ENCODE data around the gene PTPRO.
A peak's percentile ranks its signal among the peaks of the same experiment; 100 is the strongest.

DNA sequence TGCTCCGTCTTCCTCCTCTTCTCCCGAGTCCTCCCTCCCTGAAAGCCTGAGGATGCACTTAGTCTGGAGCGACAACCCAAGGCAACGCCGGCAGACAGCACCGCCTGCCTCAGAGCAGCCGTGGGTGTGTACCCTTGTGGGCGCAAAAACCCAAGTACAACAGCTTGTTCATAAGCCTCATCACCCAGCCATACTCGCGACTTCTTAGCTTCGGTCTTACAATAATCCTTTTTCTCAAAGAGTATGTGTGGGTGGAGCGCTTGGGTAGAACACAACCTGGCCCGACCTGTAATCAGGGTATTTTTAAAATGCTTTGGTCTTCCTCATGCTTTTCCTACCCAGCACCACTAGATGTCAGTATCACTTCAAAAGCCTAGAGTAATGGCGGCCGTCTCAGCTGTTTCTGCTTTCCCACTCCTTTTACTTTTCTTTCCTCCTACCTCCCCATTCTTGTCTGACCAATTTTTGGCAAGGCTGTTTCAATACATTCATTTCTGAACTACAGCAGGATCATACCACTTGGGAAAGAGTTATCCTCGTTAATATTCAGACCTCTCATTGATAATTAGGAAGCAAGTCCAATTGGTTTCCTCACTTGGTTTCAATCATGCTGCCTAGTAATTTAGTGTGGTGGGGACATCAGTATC lies 268.0 kb downstream of the PTPRO start:
- TF ChIP-seq, protein P1, sequence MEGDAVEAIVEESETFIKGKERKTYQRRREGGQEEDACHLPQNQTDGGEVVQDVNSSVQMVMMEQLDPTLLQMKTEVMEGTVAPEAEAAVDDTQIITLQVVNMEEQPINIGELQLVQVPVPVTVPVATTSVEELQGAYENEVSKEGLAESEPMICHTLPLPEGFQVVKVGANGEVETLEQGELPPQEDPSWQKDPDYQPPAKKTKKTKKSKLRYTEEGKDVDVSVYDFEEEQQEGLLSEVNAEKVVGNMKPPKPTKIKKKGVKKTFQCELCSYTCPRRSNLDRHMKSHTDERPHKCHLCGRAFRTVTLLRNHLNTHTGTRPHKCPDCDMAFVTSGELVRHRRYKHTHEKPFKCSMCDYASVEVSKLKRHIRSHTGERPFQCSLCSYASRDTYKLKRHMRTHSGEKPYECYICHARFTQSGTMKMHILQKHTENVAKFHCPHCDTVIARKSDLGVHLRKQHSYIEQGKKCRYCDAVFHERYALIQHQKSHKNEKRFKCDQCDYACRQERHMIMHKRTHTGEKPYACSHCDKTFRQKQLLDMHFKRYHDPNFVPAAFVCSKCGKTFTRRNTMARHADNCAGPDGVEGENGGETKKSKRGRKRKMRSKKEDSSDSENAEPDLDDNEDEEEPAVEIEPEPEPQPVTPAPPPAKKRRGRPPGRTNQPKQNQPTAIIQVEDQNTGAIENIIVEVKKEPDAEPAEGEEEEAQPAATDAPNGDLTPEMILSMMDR (IDR thresholded peaks at IDR 0.05) = peak; percentile 91 to 93 (median 91)
- no peak for TF ChIP-seq EP300 (IDR thresholded peaks at IDR 0.05)
- TF ChIP-seq POLR2A (IDR thresholded peaks at IDR 0.05; ENCODE audit: low read depth) = no peak
- TF ChIP-seq POLR2AphosphoS5 (IDR thresholded peaks at IDR 0.05) = no peak

Measured in esophagus muscularis mucosa (tissue), 4 donors.